ENCODE data around the gene RAPGEF1.

Gene RAPGEF1

GRCh38 chr9:131582056-131582455 lies 157.8 kb downstream of the RAPGEF1 start:
- H3K4me3 ChIP-seq (ENCODE audit: low read depth, low read length) = no peak overlapping the region
- DNase-seq (ENCODE audit: low read depth) = no peak
- no peak for TF ChIP-seq CTCF (conservative IDR thresholded peaks at IDR 0.05; ENCODE audit: low read depth, low read length)

GRCh38 chr9:131580358-131580757 lies 159.5 kb downstream of the RAPGEF1 start:
- H3K4me3 ChIP-seq (ENCODE audit: low read depth, low read length) = no peak overlapping the region
- TF ChIP-seq CTCF (conservative IDR thresholded peaks at IDR 0.05; ENCODE audit: low read depth, low read length) = no peak
- DNase-seq (ENCODE audit: low read depth) = no peak

- TF ChIP-seq CTCF (conservative IDR thresholded peaks at IDR 0.05; ENCODE audit: low read depth, low read length) = no peak
- no peak for DNase-seq (ENCODE audit: low read depth)
- H3K4me3 ChIP-seq (ENCODE audit: low read depth, low read length) = no peak overlapping the region
These were observed 160.1 kb downstream of the RAPGEF1 start for GRCh38 chr9:131579789-131580211.

- H3K4me3 ChIP-seq (ENCODE audit: low read depth, low read length) = no peak overlapping the region
- no peak for TF ChIP-seq CTCF (conservative IDR thresholded peaks at IDR 0.05; ENCODE audit: low read depth, low read length)
- peak; percentile 7 for DNase-seq (ENCODE audit: low read depth)
These were observed 161.0 kb downstream of the RAPGEF1 start for GRCh38 chr9:131578731-131579504.

GRCh38 chr9:131578021-131578420 lies 161.9 kb downstream of the RAPGEF1 start:
- no peak for TF ChIP-seq CTCF (conservative IDR thresholded peaks at IDR 0.05; ENCODE audit: low read depth, low read length)
- no peak for DNase-seq (ENCODE audit: low read depth)
- no peak overlapping the region for H3K4me3 ChIP-seq (ENCODE audit: low read depth, low read length)

GRCh38 chr9:131577005-131578000 lies 162.6 kb downstream of the RAPGEF1 start:
- H3K4me3 ChIP-seq (ENCODE audit: low read depth, low read length) = no peak overlapping the region
- no peak for DNase-seq (ENCODE audit: low read depth)
- no peak for TF ChIP-seq CTCF (conservative IDR thresholded peaks at IDR 0.05; ENCODE audit: low read depth, low read length)
